Left ventricle myocardium inferior (tissue), 1 donor: ENCODE measurements around the gene LRRC10B. TPM values are rescaled to one million over a fixed set of nuclear protein-coding genes. Genes with fewer than 3 reads are reported as not detected.

Experiments used
- DNase-seq: peaks from one replicate; pipeline ENCODE4 v3.0.0-alpha.2; 2020
- H3K27ac ChIP-seq: fragments of 200-600 bp; replicated peaks from 2 replicates; pipeline ENCODE4 v1.8.0; 2021
- H3K27me3 ChIP-seq: fragments of 200-600 bp; 2 replicates; pipeline ENCODE4 v1.8.0; 2021; ENCODE audit warnings: low read depth
- H3K36me3 ChIP-seq: fragments of 200-600 bp; 2 replicates; pipeline ENCODE4 v1.8.0; 2021
- H3K4me1 ChIP-seq: fragments of 200-600 bp; 2 replicates; pipeline ENCODE4 v1.8.0; 2021
- H3K4me3 ChIP-seq: fragments of 200-600 bp; 2 replicates; pipeline ENCODE4 v1.8.0; 2021; ENCODE audit warnings: mild to moderate bottlenecking, moderate library complexity
- H3K9me3 ChIP-seq: fragments of 200-600 bp; replicated peaks from 2 replicates; pipeline ENCODE4 v1.8.0; 2021
- CTCF ChIP-seq: fragments of 200-600 bp; IDR thresholded peaks from 2 replicates; pipeline ENCODE4 v1.8.0; 2021; ENCODE audit warnings: antibody characterized with exemption, mild to moderate bottlenecking, borderline replicate concordance
- intact Hi-C: fragments of 100-400 bp; cut with micrococcal nuclease; formaldehyde crosslinking; loops from one replicate; pipeline ENCODE4 v1.11.0; 2022
- total RNA-seq: library from RNA; stranded (reverse); fragmentation: NEBNext Ultra II Directional; extraction: Animal tissue kit (Norgen Biotek cat#: 25700); gene quantifications from one replicate; pipeline ENCODE4 v1.2.1, GENCODE V29; 2021
- donor health status: DM: no; HTN: yes; CAD: no; lungs with severe emphysema.

LRRC10B gene
- total RNA-seq, 1 donor from 2014 or later: 0.88 TPM

GRCh38 chr11:61543606-61544306 is 35.2 kb downstream of the LRRC10B start:
- peaks cover 35% of the 10 kb centered on the region for H3K4me1 ChIP-seq
- H3K27me3 ChIP-seq: no peaks in the 10 kb centered on the region
- H3K36me3 ChIP-seq: peaks cover 6% of the 10 kb centered on the region
- no peak overlapping the region for H3K4me3 ChIP-seq
- no peak for DNase-seq
- intact Hi-C loops: no loop called here
- no peak for TF ChIP-seq CTCF
- H3K27ac ChIP-seq: no peak overlapping the region
- no peaks in the 10 kb centered on the region for H3K9me3 ChIP-seq

DNA sequence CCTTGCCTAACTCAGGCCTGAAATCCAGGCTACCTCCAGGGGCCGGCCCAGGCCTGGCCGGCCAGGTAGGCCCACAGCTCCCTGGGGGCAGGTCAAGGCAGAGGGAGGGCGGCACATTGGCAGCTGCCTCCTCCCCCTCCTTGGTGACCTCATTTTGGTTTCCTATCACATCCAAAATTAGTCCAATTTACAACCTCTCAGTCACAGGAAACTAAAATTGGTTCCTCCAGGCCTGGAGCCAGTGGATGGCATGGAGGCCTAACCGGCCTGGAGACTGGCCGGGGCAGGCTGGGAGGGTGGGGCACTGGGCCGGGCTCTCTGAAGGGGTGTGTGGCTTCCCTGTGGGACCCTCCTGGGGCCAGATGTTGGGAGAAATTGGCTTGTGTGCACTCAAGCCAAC is 35.9 kb downstream of the LRRC10B start:
- H3K36me3 ChIP-seq: peaks cover 6% of the 10 kb centered on the region
- TF ChIP-seq CTCF: no peak
- H3K27me3 ChIP-seq: no peaks in the 10 kb centered on the region
- peaks cover 35% of the 10 kb centered on the region for H3K4me1 ChIP-seq
- no peaks in the 10 kb centered on the region for H3K9me3 ChIP-seq
- no peak overlapping the region for H3K4me3 ChIP-seq
- intact Hi-C loops: no loop called here
- no peak for DNase-seq
- no peak overlapping the region for H3K27ac ChIP-seq

- intact Hi-C loops: no loop called here
- Histone ChIP-seq H3K27me3 (no peaks in the 10 kb centered on the region), H3K4me1 (peaks cover 41% of the 10 kb centered on the region), H3K4me3 (no peak overlapping the region), H3K9me3 (no peaks in the 10 kb centered on the region), H3K36me3 (peaks cover 6% of the 10 kb centered on the region), H3K27ac (no peak overlapping the region)
- no peak for DNase-seq
- TF ChIP-seq CTCF: peak; percentile 21
Observed at GRCh38 chr11:61545341-61545740, 36.8 kb downstream of the LRRC10B start.

DNA sequence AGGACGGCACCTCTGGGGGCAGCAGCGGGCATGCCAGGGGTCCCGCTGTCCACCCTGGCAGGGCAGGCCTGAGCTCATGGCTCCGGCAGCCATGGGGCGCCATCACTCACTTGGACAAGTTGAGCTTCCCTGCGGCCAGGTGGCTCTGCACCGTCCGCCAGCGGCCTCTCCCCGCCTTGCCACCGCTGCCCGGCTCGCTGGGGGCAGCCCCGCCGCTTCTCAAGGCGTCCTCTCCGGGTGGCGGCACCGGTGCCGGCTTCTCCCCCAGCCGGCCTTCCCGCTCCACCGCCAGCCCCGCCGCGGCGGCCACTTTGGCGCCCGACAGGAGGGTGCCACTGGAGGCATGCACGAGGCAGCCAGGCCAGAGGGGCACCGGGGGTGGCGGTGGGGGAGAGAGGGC is 37.4 kb downstream of the LRRC10B start:
- Histone ChIP-seq H3K9me3 (no peaks in the 10 kb centered on the region), H3K27me3 (no peaks in the 10 kb centered on the region), H3K4me1 (peaks cover 47% of the 10 kb centered on the region), H3K4me3 (no peak overlapping the region), H3K36me3 (peaks cover 6% of the 10 kb centered on the region), H3K27ac (no peak overlapping the region)
- DNase-seq: no peak
- intact Hi-C loops: no loop called here
- no peak for TF ChIP-seq CTCF

- H3K9me3 ChIP-seq: no peaks in the 10 kb centered on the region
Observed at GRCh38 chr11:61546663-61547062, 38.1 kb downstream of the LRRC10B start.

More at GRCh38 chr11:61546663-61547062, 38.1 kb downstream of the LRRC10B start:
- DNase-seq: no peak
- no peak for TF ChIP-seq CTCF
- Histone ChIP-seq H3K4me3 (no peak overlapping the region), H3K27me3 (no peaks in the 10 kb centered on the region), H3K4me1 (peaks cover 49% of the 10 kb centered on the region), H3K27ac (no peak overlapping the region), H3K36me3 (peaks cover 6% of the 10 kb centered on the region)
- intact Hi-C loops: no loop called here
